Pericardium fibroblast (primary cell): ENCODE data around the gene TMEM63B. TPM values are rescaled to one million over a fixed set of nuclear protein-coding genes. Genes with fewer than 3 reads are reported as not detected.

Source experiments
- total RNA-seq: library from RNA; depleted of rRNA; stranded (reverse); fragments of >200 nt; gene quantifications from 2 replicates; pipeline ENCODE4 v1.2.3, GENCODE V29; 2015

The TMEM63B gene
- 22.6 and 25.8 TPM in 2 replicates for total RNA-seq

DNA sequence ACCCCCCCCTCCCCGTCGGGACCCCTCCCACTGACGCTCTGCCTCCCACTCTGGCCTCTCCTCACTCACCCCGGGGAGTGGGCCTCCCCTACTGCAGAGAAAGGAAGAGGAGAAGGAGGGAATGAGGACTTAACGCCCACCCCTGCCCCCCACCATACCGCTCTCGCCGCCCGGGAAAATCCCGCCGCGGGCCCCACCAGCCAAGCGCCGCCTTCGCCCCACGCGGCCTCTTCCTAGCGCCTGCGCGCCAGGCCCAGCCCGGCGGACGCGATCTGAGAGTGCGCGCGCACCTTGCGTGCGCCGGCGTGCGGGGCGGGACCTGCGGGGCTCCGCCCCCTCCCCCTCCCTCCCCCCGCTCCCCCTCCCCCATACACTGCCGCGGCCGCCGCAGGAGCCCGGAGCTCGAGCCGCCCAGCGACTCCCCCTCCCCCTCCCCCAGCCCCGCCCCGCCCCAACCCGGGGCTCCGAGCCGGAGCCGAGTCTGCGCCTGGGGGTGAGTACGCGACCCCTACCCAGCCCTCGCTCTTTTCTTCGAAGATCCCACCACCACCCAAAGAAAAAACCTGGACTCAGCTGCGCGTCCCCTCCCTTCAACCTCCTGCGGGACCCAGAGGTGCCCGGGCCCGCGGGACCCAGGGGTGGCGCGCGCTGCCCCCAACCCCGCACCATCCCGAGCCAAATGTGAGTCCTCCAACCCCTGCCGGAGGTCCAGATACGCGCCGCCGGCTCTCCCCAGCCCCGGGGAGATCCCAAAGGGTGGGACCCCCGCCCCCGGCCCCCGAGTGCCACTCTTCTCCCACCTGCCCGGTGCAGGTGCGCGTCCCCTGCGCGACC is at the start of gene TMEM63B, which contains the start of gene MRPL14:
TMEM63B (plus strand) TSS at position 369 of the 834 bp plus-strand sequence. CDS start 7,031 bp downstream, outside the sequence.
MRPL14 (minus strand) TSS at position 267 of the 834 bp plus-strand sequence. CDS start 10,841 bp downstream, outside the sequence.

GRCh38 chr6:44158770-44159228 is 31.4 kb downstream of the TMEM63B start, which contains the start of gene CAPN11:
TSS of gene CAPN11 (plus strand) at chr6:44158820. CDS start at chr6:44158849, 29 bp downstream.

Other genes with a start within 250 kb of the TMEM63B start
- 25.7 and 40.7 TPM in 2 replicates for gene MRPL14, start 102 bp upstream of the TMEM63B start, total RNA-seq
- gene CAPN11, start 31.3 kb downstream of the TMEM63B start, total RNA-seq = 0.35 TPM in 1 of 2 replicates, not detected in the other
- 0.60 TPM in 1 of 2 replicates, not detected in the other for gene MYMX, start 89.4 kb downstream of the TMEM63B start, total RNA-seq
- gene SLC29A1, start 96.0 kb downstream of the TMEM63B start, total RNA-seq = 7.9 and 33.3 TPM in 2 replicates
- 534 and 585 TPM in 2 replicates for gene HSP90AB1, start 119.5 kb downstream of the TMEM63B start, total RNA-seq
- 64.7 and 65.8 TPM in 2 replicates for gene SLC35B2, start 130.0 kb downstream of the TMEM63B start, total RNA-seq
- gene NFKBIE, start 138.0 kb downstream of the TMEM63B start, total RNA-seq = 3.0 and 9.2 TPM in 2 replicates
- gene TMEM151B, start 142.9 kb downstream of the TMEM63B start, total RNA-seq = not detected in 2 replicates
- gene AARS2, start 185.8 kb downstream of the TMEM63B start, total RNA-seq = 8.3 and 8.4 TPM in 2 replicates
- not detected in 2 replicates for gene SPATS1, start 215.1 kb downstream of the TMEM63B start, total RNA-seq